GM18907 (cell line): ENCODE data around the gene SAFB.
"Not testable (repeated sequence)": the region's sequence is repeated elsewhere in the genome, so short reads cannot be mapped to it uniquely, and the experiment has no call there.

Source experiments
- ATAC-seq: cut with Tn5 transposase; IDR thresholded peaks from one replicate; pipeline ENCODE4 v1.9.1; 2021; ENCODE audit warnings: mild to moderate bottlenecking, moderate library complexity; ENCODE audit not compliant: unreplicated experiment

The SAFB gene

DNA sequence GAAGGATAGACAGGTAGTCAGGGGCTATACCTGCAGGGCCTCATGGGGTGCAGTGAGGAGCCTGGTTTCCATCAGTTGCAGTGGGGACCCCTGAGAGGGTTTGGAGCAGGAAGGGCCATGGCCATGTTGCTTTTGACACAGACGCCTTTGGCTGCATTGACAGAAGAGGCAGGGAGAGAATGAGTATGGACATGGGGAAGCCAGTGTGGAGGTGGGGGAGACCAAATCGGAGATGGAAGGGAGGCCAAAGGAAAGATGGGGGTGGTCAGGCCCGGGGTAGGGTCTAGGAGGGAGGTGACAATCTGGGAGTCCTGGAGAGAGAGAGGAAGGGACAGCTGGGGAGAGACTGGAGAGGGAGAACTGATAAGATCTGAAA, 59.2 kb downstream of the SAFB start:
- no peak for ATAC-seq

DNA sequence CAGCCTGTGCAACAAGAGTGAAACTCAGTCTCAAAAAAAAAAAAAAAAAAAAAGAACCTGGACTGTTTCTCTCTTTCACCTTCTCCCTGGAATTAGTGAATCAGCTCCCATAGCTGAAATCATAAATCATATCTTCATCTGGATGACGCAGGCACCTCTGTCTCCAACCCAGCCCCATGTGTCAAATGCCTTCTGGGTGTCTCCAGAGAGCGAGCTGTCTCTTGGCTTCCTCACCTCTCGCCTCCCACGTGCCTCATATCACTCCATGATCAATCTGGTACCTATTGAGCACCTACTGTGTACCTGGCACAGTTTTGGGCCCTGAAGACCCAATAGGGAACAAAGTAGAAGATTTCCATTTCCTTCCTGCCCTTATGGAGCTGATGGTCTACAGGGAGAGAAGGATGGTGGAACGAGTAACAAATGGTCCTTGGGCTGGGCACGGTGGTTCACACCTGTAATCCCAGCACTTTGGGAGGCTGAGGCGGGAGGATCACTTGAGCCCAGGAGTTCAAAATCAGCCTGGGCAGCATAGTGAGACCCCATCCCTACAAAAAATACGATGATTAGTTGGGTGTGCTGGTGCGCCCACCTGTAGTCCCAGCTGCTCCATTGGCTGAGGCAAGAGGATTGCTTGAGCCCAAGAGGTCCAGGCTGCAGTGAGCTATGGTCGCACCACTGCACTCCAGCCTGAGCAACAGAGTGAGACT, 60.4 kb downstream of the SAFB start:
- ATAC-seq = no peak

DNA sequence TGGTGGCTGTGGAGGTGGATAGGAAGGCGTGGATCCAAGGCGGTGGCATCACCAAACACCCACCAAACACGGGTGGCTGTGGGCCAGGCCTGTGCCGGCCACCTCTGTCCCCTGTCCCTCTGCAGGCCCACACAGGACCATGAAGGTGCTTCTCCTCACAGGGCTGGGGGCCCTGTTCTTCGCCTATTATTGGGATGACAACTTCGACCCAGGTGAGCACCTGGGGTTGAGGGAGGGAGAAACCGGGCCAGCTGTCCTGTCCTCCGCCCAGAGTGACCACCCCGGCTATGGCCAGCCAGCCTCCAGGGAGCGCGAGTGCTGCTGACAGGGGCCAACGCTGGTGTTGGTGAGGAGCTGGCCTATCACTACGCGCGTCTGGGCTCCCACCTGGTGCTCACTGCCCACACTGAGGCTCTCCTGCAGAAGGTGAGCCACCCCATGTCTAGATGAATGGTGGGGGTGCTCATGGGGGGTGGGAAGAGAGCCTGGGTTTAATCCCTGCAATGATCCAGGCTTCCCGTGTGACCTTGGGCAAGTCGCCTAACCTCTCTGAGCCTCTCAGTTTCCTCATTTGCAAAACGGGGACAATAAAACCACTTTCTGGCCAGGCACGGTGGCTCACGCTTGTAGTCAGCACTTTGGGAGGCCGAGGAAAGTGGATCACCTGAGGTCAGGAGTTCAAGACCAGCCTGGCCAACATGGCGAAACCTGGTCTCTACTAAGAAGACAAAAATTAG, 62.0 kb downstream of the SAFB start:
- no peak for ATAC-seq

- ATAC-seq = no peak
These were observed 63.4 kb downstream of the SAFB start for GRCh38 chr19:5686326-5686646.

- ATAC-seq = peak; percentile 54
These were observed 63.9 kb downstream of the SAFB start for GRCh38 chr19:5686647-5687359.

GRCh38 chr19:5687360-5688198, 64.7 kb downstream of the SAFB start:
- ATAC-seq = no peak

- ATAC-seq = not testable (repeated sequence)
These were observed 65.5 kb downstream of the SAFB start for GRCh38 chr19:5688262-5688881.

- peak; percentile 50 for ATAC-seq
These were observed 67.5 kb downstream of the SAFB start, which contains the start of gene RPL36 for GRCh38 chr19:5690125-5690954. Gene RPL36, plus strand, starts transcription at chr19:5690295. Its CDS starts 213 bp downstream, at chr19:5690508.

DNA sequence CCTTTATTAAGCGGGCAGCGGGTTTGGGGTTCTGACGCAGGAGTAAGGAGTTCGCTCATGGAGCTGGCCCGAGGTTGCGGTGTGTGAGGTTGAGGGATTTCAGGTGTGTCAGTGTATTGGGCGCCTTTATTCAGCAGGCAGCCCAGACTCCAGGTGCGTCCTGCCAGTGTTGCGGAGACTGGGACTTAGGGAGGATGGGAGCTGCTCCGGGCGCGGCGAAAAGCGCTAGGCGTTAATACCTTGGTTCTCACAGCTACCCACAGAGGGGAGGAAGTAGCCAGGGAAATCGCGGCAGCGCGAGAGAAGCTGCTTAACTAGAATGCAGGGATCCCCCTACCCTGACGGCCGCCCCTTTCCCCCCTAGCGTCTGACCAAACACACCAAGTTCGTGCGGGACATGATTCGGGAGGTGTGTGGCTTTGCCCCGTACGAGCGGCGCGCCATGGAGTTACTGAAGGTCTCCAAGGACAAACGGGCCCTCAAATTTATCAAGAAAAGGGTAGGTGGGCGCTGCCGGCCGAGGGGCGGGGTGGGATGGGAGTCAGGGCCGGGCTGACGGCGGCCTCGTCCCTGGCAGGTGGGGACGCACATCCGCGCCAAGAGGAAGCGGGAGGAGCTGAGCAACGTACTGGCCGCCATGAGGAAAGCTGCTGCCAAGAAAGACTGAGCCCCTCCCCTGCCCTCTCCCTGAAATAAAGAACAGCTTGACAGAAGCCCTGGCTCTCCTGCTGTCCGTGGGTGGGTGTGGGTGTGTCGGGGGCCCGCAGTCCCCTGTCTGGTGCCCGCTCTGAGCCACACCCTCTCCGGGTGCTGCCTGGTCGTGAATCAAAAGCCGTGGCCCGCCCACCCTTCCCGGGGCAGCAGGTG, 68.3 kb downstream of the SAFB start:
- no peak for ATAC-seq

GRCh38 chr19:5691822-5692722, 69.2 kb downstream of the SAFB start:
- no peak for ATAC-seq

- ATAC-seq = no peak
These were observed 69.9 kb downstream of the SAFB start for GRCh38 chr19:5692723-5693194.

- no peak for ATAC-seq
These were observed 70.6 kb downstream of the SAFB start for GRCh38 chr19:5693195-5694166.

- ATAC-seq = no peak
These were observed 71.5 kb downstream of the SAFB start for GRCh38 chr19:5694167-5694955.

GRCh38 chr19:5694956-5695648, 72.2 kb downstream of the SAFB start:
- ATAC-seq = no peak

GRCh38 chr19:5695649-5696195, 72.8 kb downstream of the SAFB start:
- ATAC-seq = no peak
